PC-9 (cell line): ENCODE data around the gene CNKSR1. TPM values are rescaled to one million over a fixed set of nuclear protein-coding genes. Genes with fewer than 3 reads are reported as not detected.

ENCODE experiments used
- BruUV-seq: library from RNA; stranded (reverse); fragments of 400-500 nt; replicated peaks from 2 replicates; lab custom pipeline; 2021; lab: Mats Ljungman, UMichigan
- CTCF ChIA-PET: fragments of 300-600 bp; sonication (Branson Sonifier 250); formaldehyde crosslinking; loops from one replicate; lab custom pipeline; 2022; ENCODE audit warnings: antibody characterized with exemption; lab: Charles Lee
- POLR2A ChIA-PET: fragments of 300-600 bp; sonication (Branson Sonifier 250); formaldehyde crosslinking; loops from one replicate; lab custom pipeline; 2022; ENCODE audit warnings: antibody characterized with exemption; ENCODE audit not compliant: unreplicated experiment; lab: Charles Lee
- DNase-seq, 2 experiments: peaks; one replicate each; pipeline versions ENCODE4 v3.0.0 to v3.0.0-alpha.2; 2015 to 2022; ENCODE audit warnings: mixed read lengths in 1 of 2
- H2AFZ ChIP-seq: fragments of 200-600 bp; sonication (generic); 2 replicates; pipeline ENCODE4 v1.8.1; 2017; ENCODE audit warnings: antibody characterized with exemption
- H3F3A ChIP-seq: fragments of 200-600 bp; sonication (generic); 2 replicates; pipeline ENCODE4 v1.8.1; 2017; ENCODE audit warnings: antibody characterized with exemption, mild to moderate bottlenecking, low read depth; ENCODE audit not compliant: insufficient read depth
- H3K27ac ChIP-seq: fragments of 200-600 bp; sonication (generic); 2 replicates; pipeline ENCODE4 v1.6.1; 2016; ENCODE audit warnings: mixed run types
- H3K27me3 ChIP-seq: fragments of 200-600 bp; sonication (generic); 2 replicates; pipeline ENCODE4 v1.6.1; 2016; ENCODE audit warnings: low read depth, mixed run types; ENCODE audit not compliant: insufficient read depth
- H3K36me3 ChIP-seq: fragments of 200-600 bp; sonication (generic); 2 replicates; pipeline ENCODE4 v1.6.1; 2016; ENCODE audit warnings: low read depth, mixed run types
- H3K4me1 ChIP-seq: fragments of 200-600 bp; sonication (generic); replicated peaks from 2 replicates; pipeline ENCODE4 v1.6.1; 2016; ENCODE audit warnings: mixed run types; ENCODE audit not compliant: insufficient read depth
- H3K4me2 ChIP-seq: fragments of 200-600 bp; sonication (generic); 2 replicates; pipeline ENCODE4 v1.6.1; 2017; ENCODE audit warnings: mixed run types
- H3K4me3 ChIP-seq: fragments of 200-600 bp; sonication (generic); 2 replicates; pipeline ENCODE4 v1.6.1; 2016; ENCODE audit warnings: mixed run types
- H3K79me2 ChIP-seq: fragments of 200-600 bp; sonication (generic); 2 replicates; pipeline ENCODE4 v1.6.1; 2017; ENCODE audit warnings: low read depth, mixed run types
- H3K9me2 ChIP-seq: fragments of 200-600 bp; sonication (generic); 2 replicates; pipeline ENCODE4 v1.8.1; 2017; ENCODE audit warnings: mild to moderate bottlenecking; ENCODE audit not compliant: insufficient read depth
- H3K9me3 ChIP-seq: fragments of 200-600 bp; sonication (generic); 2 replicates; pipeline ENCODE4 v1.8.1; 2016; ENCODE audit warnings: low read depth; ENCODE audit not compliant: insufficient read depth
- H4K20me1 ChIP-seq: fragments of 200-600 bp; sonication (generic); 2 replicates; pipeline ENCODE4 v1.8.1; 2017; ENCODE audit not compliant: insufficient read depth
- CTCF ChIP-seq: fragments of 200-600 bp; sonication (generic); conservative IDR thresholded peaks from 2 replicates; pipeline ENCODE4 v1.6.1; 2017; ENCODE audit warnings: mixed run types, antibody characterized with exemption, mild to moderate bottlenecking, moderate library complexity
- EZH2 ChIP-seq: fragments of 200-600 bp; sonication (generic); IDR thresholded peaks from 2 replicates; pipeline ENCODE4 v1.8.0; 2017; ENCODE audit warnings: antibody characterized with exemption, low read depth
- intact Hi-C: fragments of 100-400 bp; cut with micrococcal nuclease; formaldehyde crosslinking; loops from one replicate; pipeline ENCODE4 v1.10.0; 2022; ENCODE audit not compliant: unreplicated experiment
- total RNA-seq: library from RNA; stranded (reverse); gene quantifications from 2 replicates; pipeline ENCODE4 v1.2.3, GENCODE V29; 2021

Gene CNKSR1
- total RNA-seq, 1 experiment from 2014 or later = 33.4 TPM

- H3K27ac ChIP-seq = peak overlapping the region; percentile 74
- H3K4me3 ChIP-seq = no peak overlapping the region
- no peaks in the 10 kb centered on the region for H3K9me2 ChIP-seq
- POLR2A ChIA-PET = no interaction called here
- H3K9me3 ChIP-seq = no peaks in the 10 kb centered on the region
- peaks cover 6% of the 10 kb centered on the region; the same call in 1 of the 2 replicates for H3K36me3 ChIP-seq
- H4K20me1 ChIP-seq = no peaks in the 10 kb centered on the region
- CTCF ChIA-PET = no interaction called here
- DNase-seq = peak in 1 of 2 experiments; percentile 93
- H3K4me1 ChIP-seq = peaks cover 26% of the 10 kb centered on the region
- intact Hi-C loops = no loop called here
- no peak overlapping the region for H2AFZ ChIP-seq
- H3K27me3 ChIP-seq = no peaks in the 10 kb centered on the region
- peaks cover 14% of the 10 kb centered on the region for H3K79me2 ChIP-seq
- no TSS peak for BruUV-seq
- H3K4me2 ChIP-seq = peak overlapping the region; percentile 38
- peaks cover 18% of the 10 kb centered on the region for H3F3A ChIP-seq
- TF ChIP-seq CTCF = no peak
- no peak for TF ChIP-seq EZH2
Observed at GRCh38 chr1:26181586-26182382, 4.5 kb downstream of the CNKSR1 start.

- peak overlapping the region; percentile 74 for H3K27ac ChIP-seq
- CTCF ChIA-PET = no interaction called here
Observed at GRCh38 chr1:26182383-26182696, 5.0 kb downstream of the CNKSR1 start.

GRCh38 chr1:26184086-26184485, 6.8 kb downstream of the CNKSR1 start:
- POLR2A ChIA-PET = no interaction called here
- TF ChIP-seq CTCF (no peak), EZH2 (no peak)
- no peaks in the 10 kb centered on the region for H3K79me2 ChIP-seq
- intact Hi-C loops = no loop called here
- no peaks in the 10 kb centered on the region for H4K20me1 ChIP-seq
- peaks cover 9% of the 10 kb centered on the region; the same call in 1 of the 2 replicates for H3F3A ChIP-seq
- H3K9me2 ChIP-seq = no peaks in the 10 kb centered on the region
- H3K4me3 ChIP-seq = no peak overlapping the region
- peaks cover 6% of the 10 kb centered on the region; the same call in 1 of the 2 replicates for H3K36me3 ChIP-seq
- H3K27me3 ChIP-seq = no peaks in the 10 kb centered on the region
- CTCF ChIA-PET = no interaction called here
- peaks cover 16% of the 10 kb centered on the region for H3K4me1 ChIP-seq
- no peak overlapping the region for H3K4me2 ChIP-seq
- no TSS peak for BruUV-seq
- no peak overlapping the region for H3K27ac ChIP-seq
- no peak overlapping the region for H2AFZ ChIP-seq
- no peak for DNase-seq
- H3K9me3 ChIP-seq = no peaks in the 10 kb centered on the region

More at GRCh38 chr1:26182383-26182696, 5.0 kb downstream of the CNKSR1 start:
- Histone ChIP-seq H3K4me3 (no peak overlapping the region), H3K27me3 (no peaks in the 10 kb centered on the region), H2AFZ (no peak overlapping the region), H3K36me3 (peaks cover 6% of the 10 kb centered on the region; the same call in 1 of the 2 replicates), H3F3A (peaks cover 15% of the 10 kb centered on the region), H3K4me1 (peaks cover 26% of the 10 kb centered on the region), H3K79me2 (peaks cover 14% of the 10 kb centered on the region), H3K4me2 (peak overlapping the region; percentile 38), H4K20me1 (no peaks in the 10 kb centered on the region), H3K9me2 (no peaks in the 10 kb centered on the region), H3K9me3 (no peaks in the 10 kb centered on the region)
- BruUV-seq = no TSS peak
- intact Hi-C loops = no loop called here
- no peak for TF ChIP-seq CTCF
- no peak for TF ChIP-seq EZH2
- no peak for DNase-seq
- POLR2A ChIA-PET = no interaction called here
